DLD1 (cell line): ENCODE data around the gene SLC25A25.

ENCODE experiments used
- in situ Hi-C: cut with HindIII; loops from 2 replicates; pipeline ENCODE4 v1.10.0; 2017; ENCODE audit warnings: low sequenced_read_pairs

SLC25A25 gene

GRCh38 chr9:128072144-128073021 lies 4.4 kb downstream of the SLC25A25 start:
- in situ Hi-C loops: no loop called here

DNA sequence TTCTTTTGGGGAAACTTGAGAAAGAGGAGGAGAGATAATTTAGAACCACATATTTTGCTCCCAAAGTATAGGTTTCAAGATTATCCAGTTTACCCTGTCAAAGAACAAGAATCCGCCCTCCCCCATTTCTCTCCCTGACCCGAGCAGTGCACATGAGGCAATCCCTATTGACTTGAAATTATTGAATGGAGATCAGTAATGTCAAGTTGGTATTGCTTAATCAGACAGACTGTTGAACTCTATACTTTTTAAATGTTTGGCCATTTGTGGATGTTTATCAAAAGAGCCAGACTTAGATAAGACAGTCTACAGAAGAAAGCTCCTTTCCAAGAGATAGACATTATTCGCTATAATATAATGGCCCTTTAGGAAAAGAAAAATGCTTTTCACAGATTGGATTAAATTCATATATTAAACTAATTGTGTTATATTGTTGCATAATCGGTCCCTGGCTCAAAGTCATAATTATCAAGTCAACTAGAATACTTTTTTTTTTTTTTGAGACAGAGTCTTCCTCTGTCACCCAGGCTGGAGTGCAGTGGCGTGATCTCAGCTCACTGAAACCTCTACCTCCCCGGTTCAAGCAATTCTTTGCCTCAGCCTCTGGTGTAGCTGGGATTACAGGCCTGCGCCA lies 5.3 kb downstream of the SLC25A25 start:
- in situ Hi-C loops: no loop called here

GRCh38 chr9:128077847-128078503 lies 9.9 kb downstream of the SLC25A25 start:
- in situ Hi-C loops: no loop called here

GRCh38 chr9:128078504-128079434 lies 10.7 kb downstream of the SLC25A25 start:
- in situ Hi-C loops: no loop called here

- in situ Hi-C loops: no loop called here
These were observed 12.2 kb downstream of the SLC25A25 start for GRCh38 chr9:128080206-128080605.

DNA sequence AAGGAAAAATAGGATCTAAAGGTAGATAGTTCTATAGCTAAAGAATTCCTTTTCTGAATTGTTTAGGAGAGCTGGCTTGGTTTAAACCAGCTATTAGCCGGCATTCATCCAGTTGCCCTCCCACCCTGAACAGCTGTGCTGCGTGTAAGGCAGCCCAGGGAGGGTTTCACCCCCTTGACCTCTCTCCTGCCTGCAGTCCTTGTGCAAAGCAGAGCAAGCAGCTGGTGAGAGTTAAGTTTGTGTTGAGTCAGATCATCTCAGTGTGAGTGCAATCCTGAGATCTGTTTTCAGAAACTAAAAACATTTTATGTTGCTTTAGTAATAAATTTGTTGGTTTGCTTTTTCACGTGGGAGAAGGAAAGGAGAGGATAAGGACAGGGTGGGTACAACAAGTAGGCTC lies 13.0 kb downstream of the SLC25A25 start:
- in situ Hi-C loops: no loop called here

- in situ Hi-C loops: no loop called here
These were observed 14.1 kb downstream of the SLC25A25 start for GRCh38 chr9:128082151-128082550.

DNA sequence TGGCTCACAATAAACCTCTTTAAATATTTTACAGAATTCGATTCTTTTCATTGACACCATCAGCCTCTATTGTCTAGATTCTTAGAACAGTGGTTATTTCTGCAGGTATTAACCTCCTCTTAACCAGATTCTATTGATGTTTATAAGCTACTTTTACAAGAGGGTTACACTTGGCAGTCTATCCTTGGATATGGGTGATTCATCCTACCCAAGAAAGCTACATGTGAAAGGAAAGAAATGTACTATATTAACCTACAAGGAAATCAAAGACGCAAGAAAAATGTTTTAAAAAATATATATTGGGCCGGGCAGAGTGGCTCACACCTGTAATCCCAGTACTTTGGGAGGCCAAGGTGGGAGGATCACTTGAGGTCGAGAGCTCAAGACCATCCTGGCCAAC lies 16.7 kb downstream of the SLC25A25 start:
- in situ Hi-C loops: no loop called here

DNA sequence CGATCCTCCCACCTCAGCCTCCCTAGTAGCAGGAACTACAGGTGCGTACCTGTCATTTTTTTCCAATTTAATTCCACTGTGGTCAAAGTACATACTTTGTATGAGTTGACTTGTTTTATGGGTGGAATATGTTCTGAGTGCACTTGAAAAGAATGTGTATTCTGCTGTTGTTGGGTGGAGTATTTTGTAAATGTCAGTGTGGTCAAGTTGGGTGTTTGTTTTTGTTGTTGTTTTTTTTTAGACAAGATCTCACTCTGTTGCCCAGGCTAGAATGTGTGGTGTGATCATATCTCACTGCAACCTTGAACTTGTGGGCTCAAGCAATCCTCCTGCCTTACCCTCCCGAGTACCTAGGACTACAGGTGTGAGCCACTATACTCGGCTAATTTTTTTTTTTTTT lies 17.9 kb downstream of the SLC25A25 start:
- in situ Hi-C loops: no loop called here

DNA sequence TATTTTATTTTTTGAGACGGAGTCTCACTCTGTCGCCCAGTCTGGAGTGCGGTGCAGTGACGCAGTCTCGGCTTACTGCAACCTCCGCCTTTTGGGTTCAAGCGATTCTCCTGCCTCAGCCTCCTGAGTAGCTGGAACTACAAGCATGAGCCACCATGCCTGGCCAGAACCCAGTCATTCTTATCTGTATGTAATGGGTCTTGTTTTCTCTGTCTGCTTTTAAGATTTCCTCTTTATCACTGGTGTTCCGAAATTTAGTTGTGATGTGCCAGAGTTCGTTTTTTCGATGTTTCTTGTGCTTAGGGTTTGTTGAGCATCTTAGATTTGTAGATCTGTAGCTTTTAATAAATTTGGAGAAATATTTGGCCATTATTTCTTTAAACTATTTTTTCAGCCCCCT lies 19.2 kb downstream of the SLC25A25 start:
- in situ Hi-C loops: no loop called here

DNA sequence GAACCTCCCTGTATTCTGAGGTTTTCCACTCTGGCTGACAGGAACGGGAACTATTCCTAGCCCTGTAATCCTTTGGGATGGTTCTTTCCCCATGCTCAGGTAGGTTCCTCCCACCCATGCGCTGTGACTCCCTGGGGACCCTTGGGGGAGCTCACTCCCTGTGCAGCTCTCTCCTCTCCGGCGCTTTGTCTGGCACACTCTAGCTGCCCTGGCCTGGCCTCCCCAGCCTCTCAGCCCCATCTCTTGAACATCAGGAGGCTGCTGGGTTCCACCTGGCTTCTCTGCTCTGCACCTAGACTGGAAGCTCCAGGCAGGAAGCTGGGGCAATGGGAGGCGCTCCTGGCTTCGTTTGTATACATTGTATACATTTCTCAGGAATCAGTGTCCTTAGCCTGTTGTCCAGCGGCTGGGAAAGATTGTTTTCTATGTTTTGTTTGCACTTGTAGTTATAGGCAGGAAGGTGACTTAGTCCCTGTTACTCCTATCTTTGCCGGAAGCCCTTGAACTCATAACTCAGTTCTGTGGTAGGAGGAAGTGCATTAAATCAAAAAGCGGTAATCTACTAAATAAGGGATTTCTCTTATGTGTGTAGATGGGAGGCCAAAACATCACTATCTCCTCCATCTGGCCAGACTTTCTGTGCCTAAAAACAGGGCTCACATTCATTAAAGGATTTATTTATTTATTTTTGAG lies 20.4 kb downstream of the SLC25A25 start:
- in situ Hi-C loops: no loop called here

DNA sequence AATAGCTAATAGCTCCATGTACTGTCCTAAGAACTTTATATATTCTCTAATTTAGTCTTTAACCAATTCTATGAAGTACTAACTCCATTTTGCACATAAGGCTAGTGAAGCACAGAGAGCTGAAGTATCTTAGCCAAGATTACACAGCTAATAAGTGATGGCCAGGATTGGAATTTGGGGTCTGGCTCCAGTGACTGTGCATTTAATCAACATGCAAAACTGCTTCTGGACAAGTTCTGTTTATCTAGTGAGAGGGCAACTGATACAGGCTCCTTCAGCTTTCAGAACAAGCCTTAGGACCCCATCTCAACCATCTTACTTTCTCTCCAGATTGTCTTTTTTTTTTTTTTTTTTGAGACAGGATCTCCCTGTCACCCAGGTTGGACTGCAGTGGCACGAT lies 21.3 kb downstream of the SLC25A25 start:
- in situ Hi-C loops: no loop called here

DNA sequence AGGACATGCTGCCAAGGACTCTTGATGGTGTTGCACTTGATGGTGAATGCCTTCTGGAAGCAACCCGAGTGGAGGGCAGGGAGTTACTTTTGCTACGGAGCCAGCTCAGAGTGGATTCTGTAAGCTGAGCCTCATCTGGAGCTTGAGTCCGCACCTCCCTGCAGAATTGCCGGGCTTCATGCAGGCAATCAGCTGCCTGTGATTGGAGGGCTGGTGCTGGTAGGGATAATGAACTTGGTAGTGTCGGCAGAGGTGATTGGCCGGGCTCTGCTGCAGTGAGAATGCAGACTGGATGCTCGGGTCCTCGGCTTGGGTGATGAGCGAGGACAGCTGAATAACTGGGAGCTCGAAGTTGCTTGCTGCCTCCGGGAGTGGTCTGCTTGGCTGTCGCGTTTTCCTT lies 23.1 kb downstream of the SLC25A25 start:
- in situ Hi-C loops: loop anchor here (10.0 kb wide), 1 partner anchor 156 kb away; the partner anchor contains the start of genes DPM2 and PIP5KL1

DNA sequence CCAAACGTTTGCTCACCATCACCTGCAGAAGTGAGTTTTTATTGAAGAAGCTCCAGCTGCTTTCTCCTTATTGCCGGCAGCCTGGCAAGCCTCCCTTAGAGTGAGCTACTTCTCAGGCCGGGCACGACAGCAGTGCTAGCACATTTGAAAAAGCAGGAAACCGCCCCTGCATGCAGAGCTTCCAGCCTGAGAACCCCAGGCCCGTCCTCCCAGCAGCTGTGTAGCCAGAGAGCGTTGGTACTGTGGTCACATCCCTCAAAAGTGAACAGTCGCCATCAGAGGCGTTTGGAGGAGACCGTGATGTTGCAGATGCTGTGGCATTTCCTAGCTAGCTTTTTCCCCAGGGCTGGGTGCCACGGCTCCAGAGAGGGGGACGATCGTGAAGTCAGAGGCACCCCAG lies 23.5 kb downstream of the SLC25A25 start:
- in situ Hi-C loops: loop anchor here (10.0 kb wide), 1 partner anchor 157 kb away; the partner anchor contains the start of genes DPM2 and PIP5KL1

- in situ Hi-C loops: loop anchor here (10.0 kb wide), 1 partner anchor 158 kb away; the partner anchor contains the start of genes DPM2 and PIP5KL1
These were observed 24.4 kb downstream of the SLC25A25 start for GRCh38 chr9:128092199-128092977.

DNA sequence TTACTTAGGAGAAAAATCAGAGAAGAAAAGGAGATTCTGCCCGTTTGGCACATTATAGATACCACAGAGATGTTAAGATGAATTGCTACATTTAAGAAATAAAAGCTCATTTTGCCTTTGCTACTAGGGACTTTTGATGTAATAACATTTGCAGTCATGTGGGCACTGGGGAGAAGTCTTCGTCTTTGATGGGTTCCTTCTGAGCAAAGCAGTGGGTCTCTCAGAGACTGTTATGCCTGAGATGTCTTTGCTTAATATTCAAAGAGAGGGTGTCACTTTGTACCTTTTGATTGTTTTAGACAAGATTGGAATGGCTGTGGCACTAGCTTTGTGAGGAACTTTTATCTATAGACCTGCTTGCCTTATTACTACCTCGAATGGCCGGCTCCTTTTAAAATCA lies 25.0 kb downstream of the SLC25A25 start:
- in situ Hi-C loops: loop anchor here (10.0 kb wide), 1 partner anchor 158 kb away; the partner anchor contains the start of genes DPM2 and PIP5KL1

DNA sequence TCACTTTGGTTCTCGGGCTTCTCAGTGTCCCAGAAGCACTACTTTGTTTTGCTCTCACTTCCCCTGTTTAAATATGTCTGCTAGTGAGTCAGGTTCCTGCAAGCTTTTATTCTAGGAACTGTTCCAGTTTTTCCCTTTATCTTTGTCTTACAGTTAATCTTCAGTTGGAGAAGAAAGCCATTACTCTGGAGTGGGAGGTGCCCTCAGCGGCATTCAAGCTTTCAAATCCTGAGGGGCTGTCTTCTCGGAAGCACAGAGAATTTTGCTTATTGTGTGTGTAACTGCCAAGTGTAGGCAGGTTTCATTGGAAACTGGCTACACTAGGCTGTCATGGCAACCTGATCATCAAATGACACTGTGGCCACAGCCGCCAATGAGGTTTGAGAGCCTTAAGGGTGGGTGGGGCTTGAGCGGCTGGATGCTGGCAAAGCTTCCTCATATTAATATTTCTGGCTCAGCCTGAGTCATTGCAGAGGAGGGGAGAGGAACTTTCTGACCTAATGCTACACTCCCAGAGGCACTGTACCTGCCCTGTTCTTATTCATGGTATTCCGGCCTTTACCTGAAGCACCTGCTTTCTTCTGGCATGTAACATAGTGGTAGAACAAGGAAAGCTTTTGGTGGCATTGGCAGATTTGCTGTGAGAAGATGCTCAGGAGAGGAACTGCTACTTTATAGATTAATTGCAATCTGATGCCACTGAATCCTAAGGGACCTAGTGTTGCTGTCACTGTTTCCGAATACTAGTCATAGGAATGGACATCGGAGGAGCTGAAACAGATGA lies 26.3 kb downstream of the SLC25A25 start:
- in situ Hi-C loops: loop anchor here (10.0 kb wide), 1 partner anchor 160 kb away; the partner anchor contains the start of genes DPM2 and PIP5KL1

DNA sequence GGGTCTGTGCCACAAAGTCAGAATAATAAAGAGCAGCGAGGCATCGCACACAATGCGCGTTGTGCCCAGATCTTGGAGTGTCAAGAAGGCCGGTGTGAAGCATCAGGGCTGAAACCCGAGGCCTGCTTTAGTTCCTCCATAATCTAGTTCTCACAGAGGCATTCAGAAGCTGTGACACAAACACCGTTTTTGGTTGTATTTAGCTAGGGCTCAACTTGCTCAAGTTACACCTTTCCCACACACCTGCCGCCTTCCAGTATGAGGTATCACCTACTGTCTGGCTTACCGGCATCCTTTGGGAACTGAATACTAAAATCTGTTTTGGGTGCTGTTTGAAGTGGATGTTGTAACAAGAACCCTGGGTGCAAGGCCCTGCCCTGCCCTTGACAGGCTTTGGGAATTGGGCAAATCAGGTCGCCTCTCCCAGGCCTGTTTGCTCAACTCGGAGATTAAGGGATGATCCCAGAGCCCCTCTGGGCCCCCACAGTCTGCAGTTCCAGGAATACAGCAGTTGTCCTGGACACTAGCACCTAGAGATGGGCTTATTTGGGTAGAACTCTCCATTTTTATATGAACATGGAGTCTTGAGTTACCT lies 27.0 kb downstream of the SLC25A25 start:
- in situ Hi-C loops: loop anchor here (10.0 kb wide), 1 partner anchor 160 kb away; the partner anchor contains the start of genes DPM2 and PIP5KL1
